Sigmoid colon (tissue), 7 donors: ENCODE data around the gene ARHGAP6. TPM values are rescaled to one million over a fixed set of nuclear protein-coding genes. Genes with fewer than 3 reads are reported as not detected.

Source experiments
- DNase-seq: peaks from one replicate; pipeline ENCODE4 v3.0.0-alpha.2; 2019
- H3K27ac ChIP-seq, 4 donors: fragments of 200-600 bp; sonication (generic); one replicate each; pipeline ENCODE4 v1.5.1; 2016 to 2019; ENCODE audit warnings: mild to moderate bottlenecking in 1 of 4
- H3K27me3 ChIP-seq, 3 donors: fragments of 200-600 bp; sonication (generic); one replicate each; pipeline ENCODE4 v1.5.1; 2019; ENCODE audit warnings: mild to moderate bottlenecking in 1 of 3
- H3K36me3 ChIP-seq, 4 donors: fragments of 200-600 bp; sonication (generic); one replicate each; pipeline ENCODE4 v1.5.1; 2016 to 2019
- H3K4me1 ChIP-seq, 4 donors: fragments of 200-600 bp; sonication (generic); one replicate each; pipeline ENCODE4 v1.5.1; 2017 to 2019
- H3K4me3 ChIP-seq, 4 donors: fragments of 200-600 bp; sonication (generic); one replicate each; pipeline ENCODE4 v1.5.1; 2017 to 2019; ENCODE audit warnings: mild to moderate bottlenecking in 2 of 4, moderate library complexity in 1 of 4
- H3K9me3 ChIP-seq, 4 donors: fragments of 200-600 bp in 3 of 4; sonication (generic) in 3 of 4; one replicate each; pipeline versions ENCODE4 v1.5.1 to v1.6.1; 2013 to 2019
- CTCF ChIP-seq, 4 experiments: fragments of 450-650 bp in 3 of 4; fragments of 200-600 bp in 1 of 4; IDR thresholded peaks; one replicate each; pipeline ENCODE4 v1.5.1; 2016 to 2019; ENCODE audit warnings: antibody characterized with exemption in 4 of 4, mild to moderate bottlenecking in 3 of 4, moderate library complexity in 2 of 4
- EP300 ChIP-seq, 4 donors: sonication (generic); formaldehyde crosslinking; IDR thresholded peaks; one replicate each; pipeline ENCODE4 v1.6.1; 2017; ENCODE audit warnings: antibody characterized with exemption in 4 of 4
- POLR2A ChIP-seq, 2 donors: fragments of 450-650 bp; IDR thresholded peaks; one replicate each; pipeline ENCODE4 v1.6.1; 2016; ENCODE audit warnings: antibody characterized with exemption in 2 of 2, mild to moderate bottlenecking in 2 of 2, moderate library complexity in 2 of 2
- POLR2AphosphoS5 ChIP-seq, 4 donors: sonication (generic); formaldehyde crosslinking; IDR thresholded peaks; one replicate each; pipeline ENCODE4 v1.6.1; 2017; ENCODE audit warnings: antibody characterized with exemption in 4 of 4
- WGBS, 2 donors: extraction: QIAGEN DNeasy Blood & Tissue Kit; methylation state at CpG; one replicate each; pipeline ENCODE4 v1.1.7; 2013; 5-methylcytosine and 5-hydroxymethylcytosine counted together
- intact Hi-C: fragments of 100-400 bp; cut with DNase I; formaldehyde crosslinking; loops from one replicate; pipeline ENCODE4 v1.15.1; 2023
- polyA plus RNA-seq, 3 donors: library from polyadenylated mRNA; stranded (reverse); fragments of 200-250 nt; gene quantifications; one replicate each; pipeline ENCODE4 v1.2.3, GENCODE V29; 2013
- total RNA-seq, 4 donors: library from RNA; depleted of rRNA; stranded (reverse); fragments of >200 nt; gene quantifications; one replicate each; pipeline ENCODE4 v1.1.0, GENCODE V29; 2016
- donor health status: healthy with polysubstance abuse.
- donor health status: Bipolar disorder and iron deficiency.
- donor health status: healthy.

Gene ARHGAP6
- total and polyA plus RNA-seq, 7 donors = 1.4 to 47.6 (median 36.2) TPM

- no peaks in the 10 kb centered on the region for H3K9me3 ChIP-seq
- H3K4me1 ChIP-seq = peaks cover 0 to 5% (median 0%) of the 10 kb centered on the region in 4 donors
- no peaks in the 10 kb centered on the region for H3K27me3 ChIP-seq
- DNase-seq = no peak
- 58 to 81% methylated on average over 8 of the region's 8 CpGs for WGBS, 2 donors
- H3K27ac ChIP-seq = no peak overlapping the region
- intact Hi-C loops = no loop called here
- no peak for TF ChIP-seq CTCF (IDR thresholded peaks at IDR 0.05)
- TF ChIP-seq POLR2AphosphoS5 (IDR thresholded peaks at IDR 0.05) = no peak
- TF ChIP-seq POLR2A (IDR thresholded peaks at IDR 0.05) = no peak
- TF ChIP-seq EP300 (IDR thresholded peaks at IDR 0.05) = no peak
- no peaks in the 10 kb centered on the region for H3K36me3 ChIP-seq
- H3K4me3 ChIP-seq = no peak overlapping the region
Measured at GRCh38 chrX:11190745-11191510, 474.8 kb downstream of the ARHGAP6 start.

GRCh38 chrX:11189097-11189496 is 476.6 kb downstream of the ARHGAP6 start:
- TF ChIP-seq EP300 (IDR thresholded peaks at IDR 0.05) (no peak), CTCF (IDR thresholded peaks at IDR 0.05) (no peak), POLR2AphosphoS5 (IDR thresholded peaks at IDR 0.05) (no peak)
- 98% methylated on average over 1 of the region's 1 CpG for WGBS, 2 donors
- Histone ChIP-seq H3K27me3 (no peaks in the 10 kb centered on the region), H3K4me3 (no peak overlapping the region), H3K36me3 (no peaks in the 10 kb centered on the region), H3K27ac (no peak overlapping the region), H3K9me3 (no peaks in the 10 kb centered on the region), H3K4me1 (peaks cover 0 to 5% (median 0%) of the 10 kb centered on the region in 4 donors)
- intact Hi-C loops = no loop called here
- DNase-seq = no peak

GRCh38 chrX:11188664-11189063 is 477.1 kb downstream of the ARHGAP6 start:
- 89 to 91% methylated on average over 7 of the region's 7 CpGs for WGBS, 2 donors
- Histone ChIP-seq H3K27me3 (no peaks in the 10 kb centered on the region), H3K4me3 (no peak overlapping the region), H3K36me3 (no peaks in the 10 kb centered on the region), H3K4me1 (peaks cover 0 to 5% (median 0%) of the 10 kb centered on the region in 4 donors), H3K9me3 (no peaks in the 10 kb centered on the region), H3K27ac (no peak overlapping the region)
- no peak for TF ChIP-seq POLR2A (IDR thresholded peaks at IDR 0.05)
- TF ChIP-seq POLR2AphosphoS5 (IDR thresholded peaks at IDR 0.05) = no peak
- no peak for TF ChIP-seq CTCF (IDR thresholded peaks at IDR 0.05)
- no peak for TF ChIP-seq EP300 (IDR thresholded peaks at IDR 0.05)
- intact Hi-C loops = no loop called here
- DNase-seq = no peak

DNA sequence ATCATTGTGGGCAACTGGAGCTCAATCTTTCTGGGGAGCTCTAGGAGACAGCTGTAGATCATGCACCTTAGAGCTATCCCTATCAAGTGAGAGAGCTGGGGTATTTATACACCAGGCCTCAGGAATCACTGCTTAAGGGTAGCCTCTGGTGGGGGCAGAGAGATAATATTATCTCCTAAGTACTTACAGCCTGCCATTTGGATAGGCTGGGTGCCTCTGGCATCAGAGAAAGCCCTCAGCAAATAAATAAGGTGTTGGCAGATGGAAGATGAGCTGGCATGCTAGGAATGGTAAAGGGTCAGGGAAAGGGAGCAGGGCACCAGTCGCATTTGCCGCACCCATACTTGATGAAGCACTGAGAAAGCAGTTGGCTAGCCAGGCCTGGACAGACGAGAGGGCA is 478.7 kb downstream of the ARHGAP6 start:
- H3K9me3 ChIP-seq = no peaks in the 10 kb centered on the region
- no peak overlapping the region for H3K4me3 ChIP-seq
- no peak overlapping the region for H3K27ac ChIP-seq
- TF ChIP-seq POLR2A (IDR thresholded peaks at IDR 0.05) (no peak), CTCF (IDR thresholded peaks at IDR 0.05) (no peak), EP300 (IDR thresholded peaks at IDR 0.05) (no peak), POLR2AphosphoS5 (IDR thresholded peaks at IDR 0.05) (no peak)
- DNase-seq = no peak
- intact Hi-C loops = no loop called here
- 96% methylated on average over 3 of the region's 3 CpGs for WGBS, 2 donors
- peaks cover 0 to 5% (median 0%) of the 10 kb centered on the region in 4 donors for H3K4me1 ChIP-seq
- H3K36me3 ChIP-seq = no peaks in the 10 kb centered on the region
- H3K27me3 ChIP-seq = no peaks in the 10 kb centered on the region

DNA sequence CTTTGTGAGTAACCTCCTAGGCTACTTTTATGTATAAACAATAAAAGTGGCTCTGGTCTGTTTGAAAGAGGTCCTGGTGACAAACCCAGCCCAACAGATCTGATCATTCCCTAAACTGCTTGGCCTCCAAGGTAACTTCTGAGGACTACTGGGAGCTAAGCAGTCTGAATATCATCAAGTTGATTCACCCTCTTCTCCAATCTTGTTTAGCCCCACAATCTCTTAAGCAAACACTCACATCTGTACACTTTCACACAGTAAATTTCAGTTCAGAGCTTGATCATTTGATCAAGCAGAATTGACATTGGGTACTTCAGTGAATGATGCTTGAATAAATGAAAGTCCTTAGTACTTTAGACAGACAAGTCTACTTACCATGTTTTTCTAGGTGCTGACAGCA is 479.9 kb downstream of the ARHGAP6 start:
- peaks cover 0 to 5% (median 0%) of the 10 kb centered on the region in 4 donors for H3K4me1 ChIP-seq
- intact Hi-C loops = no loop called here
- no peak for DNase-seq
- no peak overlapping the region for H3K4me3 ChIP-seq
- H3K9me3 ChIP-seq = no peaks in the 10 kb centered on the region
- no peak overlapping the region for H3K27ac ChIP-seq
- TF ChIP-seq POLR2A (IDR thresholded peaks at IDR 0.05) (no peak), CTCF (IDR thresholded peaks at IDR 0.05) (no peak), POLR2AphosphoS5 (IDR thresholded peaks at IDR 0.05) (no peak), EP300 (IDR thresholded peaks at IDR 0.05) (no peak)
- H3K27me3 ChIP-seq = no peaks in the 10 kb centered on the region
- no peaks in the 10 kb centered on the region for H3K36me3 ChIP-seq
